Muscle of back (tissue), 11 donors: ENCODE measurements around the gene RPEL1. TPM values are rescaled to one million over a fixed set of nuclear protein-coding genes. Genes with fewer than 3 reads are reported as not detected.

Experiments
- DNase-seq, 3 donors: peaks; one replicate each; pipeline versions ENCODE4 v3.0.0 to v3.0.0-alpha.2; 2013
- polyA plus RNA-seq, 10 donors: library from polyadenylated mRNA; unstranded; fragments of 120-200 nt; gene quantifications; one replicate each; pipeline ENCODE4 v1.2.1, GENCODE V29; 2013; ENCODE audit not compliant: insufficient read length in 10 of 10

RPEL1 gene
- polyA plus RNA-seq, 10 donors = 0.17 to 0.19 TPM; not detected in 8

GRCh38 chr10:103278537-103278823 is 32.8 kb downstream of the RPEL1 start:
- DNase-seq = no peak

- peak; percentile 31 to 73 (median 58) for DNase-seq
Measured at GRCh38 chr10:103278862-103279298, 33.2 kb downstream of the RPEL1 start.

GRCh38 chr10:103280031-103280430 is 34.3 kb downstream of the RPEL1 start:
- DNase-seq = no peak

GRCh38 chr10:103280506-103280905 is 34.8 kb downstream of the RPEL1 start:
- DNase-seq = no peak

GRCh38 chr10:103281753-103282152 is 36.1 kb downstream of the RPEL1 start:
- DNase-seq = peak; percentile 36 to 80 (median 58)

GRCh38 chr10:103282961-103283360 is 37.3 kb downstream of the RPEL1 start:
- no peak for DNase-seq

GRCh38 chr10:103284170-103284569 is 38.5 kb downstream of the RPEL1 start:
- no peak for DNase-seq

GRCh38 chr10:103287992-103288391 is 42.3 kb downstream of the RPEL1 start:
- DNase-seq = no peak

- DNase-seq = no peak
Measured at GRCh38 chr10:103291588-103291987, 45.9 kb downstream of the RPEL1 start.

GRCh38 chr10:103295374-103296015 is 49.8 kb downstream of the RPEL1 start:
- DNase-seq = peak in 1 of 3 donors; percentile 38

Other genes starting within 250 kb of the RPEL1 start
- gene NT5C2, start 52.6 kb upstream of the RPEL1 start, polyA plus RNA-seq = 100 to 1,000 TPM; 115 to 198 (median 139) TPM
- gene INA, start 31.3 kb downstream of the RPEL1 start, polyA plus RNA-seq = under 1 TPM; 0.08 to 0.77 (median 0.19) TPM
- gene PCGF6, start 105.3 kb downstream of the RPEL1 start, polyA plus RNA-seq = 10 to 100 TPM in 2 of 10 donors, 1 to 10 TPM in 8; 7.8 to 10.2 (median 9.7) TPM
- 1 to 10 TPM; 3.0 to 5.3 (median 4.5) TPM for gene TAF5, start 122.1 kb downstream of the RPEL1 start, polyA plus RNA-seq
- 100 to 1,000 TPM; 231 to 289 (median 250) TPM for gene ATP5MK, start 150.6 kb downstream of the RPEL1 start, polyA plus RNA-seq
- 10 to 100 TPM; 23.0 to 31.6 (median 25.4) TPM for gene PDCD11, start 150.7 kb downstream of the RPEL1 start, polyA plus RNA-seq
- gene CALHM2, start 206.5 kb downstream of the RPEL1 start, polyA plus RNA-seq = 10 to 100 TPM; 11.4 to 22.1 (median 17.0) TPM
- under 1 TPM in 5 of 10 donors, not detected in 5; 0.04 to 0.11 (median 0.08) TPM for gene CALHM1, start 213.0 kb downstream of the RPEL1 start, polyA plus RNA-seq
- not detected for gene CALHM3, start 233.4 kb downstream of the RPEL1 start, polyA plus RNA-seq
- 10 to 100 TPM in 9 of 10 donors, 1 to 10 TPM in 1; 8.8 to 32.7 (median 24.5) TPM for gene NEURL1, start 247.8 kb downstream of the RPEL1 start, polyA plus RNA-seq